IMR-90 (cell line): Measurements from ENCODE around the gene NHLRC1.

Source experiments
- CEBPB ChIP-seq: IDR thresholded peaks from 2 replicates; pipeline ENCODE4 v1.6.1; 2012; ENCODE audit warnings: low read depth, low read length, improper control_type of control experiment
- CTCF ChIP-seq: conservative IDR thresholded peaks from 2 replicates; pipeline ENCODE4 v1.5.1; 2012; ENCODE audit warnings: mild to moderate bottlenecking, low read depth, low read length, improper control_type of control experiment

GRCh38 chr6:18119236-18119635 lies 3.2 kb downstream of the NHLRC1 start:
- no peak for TF ChIP-seq CTCF
- no peak for TF ChIP-seq CEBPB
